ENCODE data around the gene DAAM2. TPM values are rescaled to one million over a fixed set of nuclear protein-coding genes. Genes with fewer than 3 reads are reported as not detected.
A peak's percentile ranks its signal among the peaks of the same experiment; 100 is the strongest.

The DAAM2 gene
- total RNA-seq, 2 donors from 2014 or later: 10.1 to 12.2 TPM

DNA sequence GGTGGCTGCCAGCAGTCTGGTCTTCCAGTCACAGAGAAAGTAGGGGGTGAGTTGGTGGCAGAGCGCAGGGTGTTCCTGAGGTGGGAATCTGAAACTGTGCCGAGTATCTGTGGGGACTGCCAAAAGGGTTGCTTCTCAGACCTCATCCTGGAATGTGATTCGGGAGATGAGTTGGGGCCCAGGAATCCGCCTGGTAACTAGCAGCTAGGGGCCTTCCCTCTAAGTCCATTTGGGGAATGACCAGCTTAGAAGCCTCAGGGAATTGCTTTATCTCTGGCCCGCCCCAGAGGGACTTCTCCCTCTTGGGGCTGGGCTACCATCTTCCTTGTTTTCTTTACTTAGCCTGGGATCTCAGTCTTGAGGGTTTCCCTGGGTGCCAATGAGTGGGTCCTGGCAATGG, 92.5 kb downstream of the DAAM2 start:
- Histone ChIP-seq H3K27ac (no peak overlapping the region), H3K36me3 (replicated peaks in 1 of 2; ENCODE audit: insufficient read depth in 1 of 2, low read depth in 2 of 2) (no peaks in the 10 kb centered on the region), H3K4me1 (peaks cover 15% of the 10 kb centered on the region), H3K9me3 (no peaks in the 10 kb centered on the region), H3K27me3 (no peaks in the 10 kb centered on the region), H3K4me3 (no peak overlapping the region)
- 84% methylated on average over 5 of the region's 5 CpGs for WGBS, 2 donors
- no peak for TF ChIP-seq POLR2A (IDR thresholded peaks at IDR 0.05)
- TF ChIP-seq, protein P1, sequence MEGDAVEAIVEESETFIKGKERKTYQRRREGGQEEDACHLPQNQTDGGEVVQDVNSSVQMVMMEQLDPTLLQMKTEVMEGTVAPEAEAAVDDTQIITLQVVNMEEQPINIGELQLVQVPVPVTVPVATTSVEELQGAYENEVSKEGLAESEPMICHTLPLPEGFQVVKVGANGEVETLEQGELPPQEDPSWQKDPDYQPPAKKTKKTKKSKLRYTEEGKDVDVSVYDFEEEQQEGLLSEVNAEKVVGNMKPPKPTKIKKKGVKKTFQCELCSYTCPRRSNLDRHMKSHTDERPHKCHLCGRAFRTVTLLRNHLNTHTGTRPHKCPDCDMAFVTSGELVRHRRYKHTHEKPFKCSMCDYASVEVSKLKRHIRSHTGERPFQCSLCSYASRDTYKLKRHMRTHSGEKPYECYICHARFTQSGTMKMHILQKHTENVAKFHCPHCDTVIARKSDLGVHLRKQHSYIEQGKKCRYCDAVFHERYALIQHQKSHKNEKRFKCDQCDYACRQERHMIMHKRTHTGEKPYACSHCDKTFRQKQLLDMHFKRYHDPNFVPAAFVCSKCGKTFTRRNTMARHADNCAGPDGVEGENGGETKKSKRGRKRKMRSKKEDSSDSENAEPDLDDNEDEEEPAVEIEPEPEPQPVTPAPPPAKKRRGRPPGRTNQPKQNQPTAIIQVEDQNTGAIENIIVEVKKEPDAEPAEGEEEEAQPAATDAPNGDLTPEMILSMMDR (IDR thresholded peaks at IDR 0.05): no peak
- intact Hi-C loops (cut with DNase I): no loop called here
- DNase-seq (no peak), ATAC-seq (no peak)

GRCh38 chr6:39885691-39886090, 93.5 kb downstream of the DAAM2 start:
- H3K27ac ChIP-seq: no peak overlapping the region
- H3K4me3 ChIP-seq: no peak overlapping the region
- ATAC-seq (no peak), DNase-seq (no peak)
- no peaks in the 10 kb centered on the region for H3K9me3 ChIP-seq
- WGBS, 2 donors: 85 to 90% methylated on average over 7 of the region's 7 CpGs
- H3K36me3 ChIP-seq (replicated peaks in 1 of 2; ENCODE audit: insufficient read depth in 1 of 2, low read depth in 2 of 2): no peaks in the 10 kb centered on the region
- TF ChIP-seq, protein P1 (IDR thresholded peaks at IDR 0.05): no peak
- TF ChIP-seq POLR2A (IDR thresholded peaks at IDR 0.05): no peak
- peaks cover 11% of the 10 kb centered on the region for H3K4me1 ChIP-seq
- H3K27me3 ChIP-seq: no peaks in the 10 kb centered on the region
- intact Hi-C loops (cut with DNase I): no loop called here

- ATAC-seq (no peak), DNase-seq (no peak)
- TF ChIP-seq, protein P1 (IDR thresholded peaks at IDR 0.05): no peak
- TF ChIP-seq POLR2A (IDR thresholded peaks at IDR 0.05): no peak
- peak overlapping the region in 3 of 4 donors; percentile 54 to 68 (median 55) for H3K27ac ChIP-seq
- no peaks in the 10 kb centered on the region for H3K9me3 ChIP-seq
- H3K4me3 ChIP-seq: no peak overlapping the region
- H3K36me3 ChIP-seq (replicated peaks in 1 of 2; ENCODE audit: insufficient read depth in 1 of 2, low read depth in 2 of 2): no peaks in the 10 kb centered on the region
- no peaks in the 10 kb centered on the region for H3K27me3 ChIP-seq
- H3K4me1 ChIP-seq: peaks cover 9% of the 10 kb centered on the region
- 56 to 96% methylated on average over 2 of the region's 2 CpGs for WGBS, 2 donors
- intact Hi-C loops (cut with DNase I): no loop called here
Observed at GRCh38 chr6:39886871-39887270, 94.7 kb downstream of the DAAM2 start.

GRCh38 chr6:39887692-39888450, 95.7 kb downstream of the DAAM2 start:
- Histone ChIP-seq H3K27ac (peak overlapping the region; percentile 9 to 68 (median 54)), H3K9me3 (no peaks in the 10 kb centered on the region), H3K27me3 (no peaks in the 10 kb centered on the region), H3K4me1 (peaks cover 9% of the 10 kb centered on the region), H3K4me3 (no peak overlapping the region), H3K36me3 (replicated peaks in 1 of 2; ENCODE audit: insufficient read depth in 1 of 2, low read depth in 2 of 2) (no peaks in the 10 kb centered on the region)
- no peak for TF ChIP-seq POLR2A (IDR thresholded peaks at IDR 0.05)
- WGBS, 2 donors: 43 to 54% methylated on average over 13 to 14 of the region's 14 CpGs
- intact Hi-C loops (cut with DNase I): no loop called here
- DNase-seq (peak; percentile 59 to 78 (median 70)), ATAC-seq (peak; percentile 87)

DNA sequence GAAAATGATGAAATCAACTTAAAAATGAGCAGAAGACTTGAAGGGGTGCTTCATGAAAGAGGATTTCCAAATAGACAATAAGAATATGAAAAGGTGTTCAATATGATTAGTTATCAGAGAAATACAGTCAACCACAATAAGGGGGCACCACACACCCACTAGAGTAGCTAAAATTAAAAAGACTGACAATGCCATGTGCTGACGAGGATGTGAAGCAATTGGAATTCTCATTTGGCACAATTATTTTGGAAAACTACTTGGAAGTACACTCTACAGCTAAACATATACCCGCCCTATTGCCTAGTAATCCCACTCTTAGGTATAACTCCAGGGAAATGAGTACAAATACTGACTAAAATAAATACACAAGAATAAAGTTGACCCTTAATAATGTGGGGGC, 97.1 kb downstream of the DAAM2 start:
- Histone ChIP-seq H3K4me1 (peaks cover 9% of the 10 kb centered on the region), H3K27me3 (no peaks in the 10 kb centered on the region), H3K4me3 (no peak overlapping the region), H3K36me3 (replicated peaks in 1 of 2; ENCODE audit: insufficient read depth in 1 of 2, low read depth in 2 of 2) (no peaks in the 10 kb centered on the region), H3K27ac (no peak overlapping the region), H3K9me3 (no peaks in the 10 kb centered on the region)
- no peak for DNase-seq
- no peak for ATAC-seq
- intact Hi-C loops (cut with DNase I): no loop called here
- 81 to 91% methylated on average over 2 of the region's 2 CpGs for WGBS, 2 donors
- TF ChIP-seq POLR2A (IDR thresholded peaks at IDR 0.05): no peak
- TF ChIP-seq, protein P1 (IDR thresholded peaks at IDR 0.05): no peak

All from body of pancreas (tissue), 4 donors.